GM18907 (cell line): ENCODE measurements around the gene TOMM6.

Experiments
- ATAC-seq: cut with Tn5 transposase; IDR thresholded peaks from one replicate; pipeline ENCODE4 v1.9.1; 2021; ENCODE audit warnings: mild to moderate bottlenecking, moderate library complexity; ENCODE audit not compliant: unreplicated experiment

Gene TOMM6

DNA sequence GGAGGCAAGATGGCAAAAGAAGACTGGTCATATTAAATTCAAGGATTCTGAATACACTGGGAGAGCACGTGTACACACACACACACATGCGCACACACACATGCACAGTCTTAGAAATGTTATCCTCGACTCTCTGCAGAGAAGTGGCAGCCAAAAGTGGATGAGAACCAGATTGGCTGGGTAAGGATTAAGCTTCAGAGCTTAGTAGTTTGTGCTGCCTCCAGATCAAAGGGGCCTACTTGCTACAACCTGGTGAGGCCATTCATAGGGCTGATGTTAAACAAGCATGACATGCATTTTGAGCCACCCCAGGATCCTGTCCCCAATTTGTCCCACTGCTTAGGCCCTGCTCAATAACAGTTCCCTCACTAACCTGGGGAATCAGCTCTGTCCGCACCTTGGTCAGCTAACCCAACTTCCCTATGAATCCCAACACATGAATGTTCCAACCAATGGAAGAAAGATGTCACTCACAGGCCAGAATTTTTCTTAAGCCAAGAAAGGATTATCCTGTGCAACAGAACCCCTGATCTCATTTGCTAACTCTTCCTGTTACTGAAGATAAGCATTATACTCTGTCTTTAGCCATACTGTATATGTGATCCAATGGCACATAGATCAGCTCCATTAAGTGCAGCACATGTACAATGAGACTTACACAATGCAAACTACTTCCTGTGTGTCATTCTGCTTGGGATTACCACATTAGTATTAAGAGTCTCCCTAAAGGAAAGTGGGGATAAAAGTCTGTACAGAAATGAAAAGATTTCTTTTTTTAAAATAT, 31.0 kb downstream of the TOMM6 start:
- ATAC-seq: no peak

DNA sequence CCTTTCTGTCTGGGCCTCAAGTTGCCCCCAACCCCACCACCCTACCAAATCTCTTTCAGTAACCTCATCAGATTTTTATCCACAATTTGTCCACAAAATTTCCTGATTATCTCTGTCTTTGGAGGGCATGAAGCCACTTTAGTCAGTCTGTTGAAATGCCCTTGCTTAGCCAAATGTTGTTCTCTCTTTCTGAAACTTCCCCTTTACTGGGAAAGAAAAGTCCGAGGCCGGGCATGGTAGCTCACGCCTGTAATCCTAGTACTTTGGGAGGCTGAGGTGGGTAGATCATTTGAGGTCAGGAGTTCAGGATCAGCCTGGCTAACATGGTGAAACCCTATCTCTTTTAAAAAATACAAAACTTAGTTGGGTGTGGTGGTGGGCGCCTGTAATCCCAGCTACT, 33.8 kb downstream of the TOMM6 start:
- ATAC-seq: no peak

DNA sequence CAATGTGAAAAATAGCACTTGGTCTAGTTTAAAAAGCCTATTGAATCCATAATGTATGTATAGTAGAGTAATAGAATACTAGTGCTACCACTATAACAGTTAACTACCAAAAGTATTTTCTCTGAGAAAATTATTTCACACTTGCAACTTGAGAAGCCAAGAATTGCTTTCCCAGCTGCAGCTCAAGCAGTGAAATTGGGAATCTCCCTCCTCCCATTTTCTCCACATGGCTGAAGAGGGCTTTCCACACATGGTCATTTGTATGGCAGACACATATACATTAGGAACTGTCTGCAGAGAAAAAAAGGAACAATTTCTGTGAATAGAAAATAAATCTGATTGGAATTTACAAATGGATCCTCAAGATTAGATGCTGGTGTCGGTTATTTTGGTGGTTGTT, 34.5 kb downstream of the TOMM6 start:
- no peak for ATAC-seq

DNA sequence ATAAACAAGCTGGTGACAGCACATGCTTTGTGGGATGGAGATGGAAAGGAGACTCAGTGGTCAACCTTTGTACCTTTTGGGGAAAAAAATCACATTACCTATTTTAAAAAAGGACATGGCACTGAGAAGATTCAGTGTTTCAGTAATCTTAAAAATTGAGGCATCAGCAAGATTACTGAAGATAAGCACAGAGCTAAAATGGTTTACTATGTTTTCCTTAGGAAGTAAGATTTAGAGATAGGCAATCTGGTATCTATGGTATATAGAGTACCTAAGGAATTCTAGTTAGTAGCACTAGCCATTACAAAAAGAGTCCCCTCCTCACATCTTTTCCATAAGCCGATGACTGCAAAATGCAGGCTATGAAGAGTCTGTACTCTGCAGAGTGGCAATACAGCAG, 35.7 kb downstream of the TOMM6 start:
- no peak for ATAC-seq

DNA sequence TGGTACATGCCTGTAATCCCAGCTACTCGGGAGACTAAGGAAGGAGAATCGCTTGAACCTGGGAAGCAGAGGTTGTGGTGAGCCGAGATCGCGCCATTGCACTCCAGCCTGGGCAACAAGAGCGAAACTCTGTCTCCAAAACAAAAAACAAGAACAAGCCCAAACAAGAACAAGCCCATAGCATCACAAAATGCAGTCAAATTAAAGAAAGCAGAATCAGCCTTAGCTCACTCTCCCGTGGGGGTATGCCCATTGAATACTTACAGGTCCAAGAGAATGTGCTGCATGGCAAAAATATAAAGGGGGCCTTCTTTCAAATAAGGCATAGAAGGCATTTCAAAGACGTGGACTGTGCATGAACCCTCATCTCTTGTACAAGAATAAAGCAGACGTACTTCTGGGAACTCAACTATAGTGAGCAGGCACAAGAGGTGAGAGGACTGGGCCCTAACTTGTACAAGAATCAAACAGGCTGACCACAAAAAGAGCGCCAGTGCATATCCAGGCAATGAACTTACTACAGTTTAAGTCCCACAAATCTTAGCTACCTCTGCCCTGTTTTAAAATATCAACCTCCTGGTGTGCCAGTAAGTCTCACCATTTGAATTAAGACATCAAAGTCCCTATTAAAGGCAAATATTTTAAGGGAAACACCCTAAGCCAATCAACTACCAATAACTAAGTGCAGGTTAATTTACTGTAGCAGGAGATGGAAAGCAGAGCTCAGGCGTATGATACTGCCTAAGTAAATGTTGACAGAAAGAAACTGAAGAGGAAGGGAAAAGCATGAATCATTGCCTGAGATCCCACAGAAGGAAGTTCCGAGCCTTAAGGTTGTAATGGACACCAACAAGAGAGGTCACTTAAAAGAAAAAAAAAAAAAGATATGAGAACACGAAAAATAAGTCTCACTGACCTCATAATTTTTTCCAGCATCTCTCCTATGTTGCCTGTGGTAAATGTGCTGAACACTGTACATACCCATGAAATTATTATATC, 37.4 kb downstream of the TOMM6 start:
- ATAC-seq: no peak

DNA sequence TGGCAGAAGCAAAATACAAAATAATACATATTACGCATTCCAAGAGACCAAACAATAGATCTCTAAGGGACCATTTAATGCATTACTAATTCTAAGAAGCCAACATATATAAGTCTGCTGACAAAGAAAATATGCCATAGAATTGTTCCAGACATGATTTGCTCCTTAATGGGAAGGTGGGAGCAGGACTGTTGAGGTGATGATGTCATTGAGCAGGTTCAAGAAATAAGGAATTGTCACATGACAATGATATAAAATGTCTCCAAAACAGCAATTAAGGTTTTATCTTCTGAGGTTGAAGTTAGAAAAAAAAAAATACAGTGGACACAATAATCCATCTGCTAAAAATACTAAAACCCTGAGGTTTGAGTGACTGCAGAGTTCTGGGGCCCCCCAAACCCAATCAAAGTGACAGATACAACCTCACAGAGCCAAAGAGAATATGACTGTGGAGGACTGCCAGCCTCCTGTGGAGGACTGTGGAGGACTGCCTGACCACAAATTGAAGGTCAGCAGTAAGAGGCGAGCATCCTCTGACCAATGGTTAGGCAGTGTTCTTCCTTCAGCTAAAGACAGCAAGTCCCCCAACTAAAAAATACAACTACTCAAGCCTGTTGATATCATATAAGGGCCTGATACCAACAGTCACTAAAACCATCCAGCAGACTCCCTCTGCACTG, 39.0 kb downstream of the TOMM6 start:
- no peak for ATAC-seq

DNA sequence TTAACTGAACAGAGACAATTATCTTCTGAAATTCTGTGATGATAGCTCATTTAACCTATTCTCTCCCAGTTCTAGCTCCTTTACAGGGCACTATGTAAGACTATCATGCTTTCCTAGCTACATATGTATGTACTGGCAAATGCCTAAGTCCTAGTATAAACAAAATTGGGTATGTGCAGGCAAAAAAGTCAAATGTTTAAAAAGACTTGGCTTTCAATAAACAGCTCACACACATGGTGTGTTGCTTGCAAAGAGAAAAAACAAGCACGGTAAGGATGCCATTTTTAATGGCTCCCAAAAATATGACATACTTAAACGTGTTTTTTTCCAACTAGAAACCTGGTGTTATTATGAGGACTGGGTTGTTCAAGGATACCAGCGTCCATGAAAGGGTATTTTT, 44.8 kb downstream of the TOMM6 start:
- ATAC-seq: no peak

DNA sequence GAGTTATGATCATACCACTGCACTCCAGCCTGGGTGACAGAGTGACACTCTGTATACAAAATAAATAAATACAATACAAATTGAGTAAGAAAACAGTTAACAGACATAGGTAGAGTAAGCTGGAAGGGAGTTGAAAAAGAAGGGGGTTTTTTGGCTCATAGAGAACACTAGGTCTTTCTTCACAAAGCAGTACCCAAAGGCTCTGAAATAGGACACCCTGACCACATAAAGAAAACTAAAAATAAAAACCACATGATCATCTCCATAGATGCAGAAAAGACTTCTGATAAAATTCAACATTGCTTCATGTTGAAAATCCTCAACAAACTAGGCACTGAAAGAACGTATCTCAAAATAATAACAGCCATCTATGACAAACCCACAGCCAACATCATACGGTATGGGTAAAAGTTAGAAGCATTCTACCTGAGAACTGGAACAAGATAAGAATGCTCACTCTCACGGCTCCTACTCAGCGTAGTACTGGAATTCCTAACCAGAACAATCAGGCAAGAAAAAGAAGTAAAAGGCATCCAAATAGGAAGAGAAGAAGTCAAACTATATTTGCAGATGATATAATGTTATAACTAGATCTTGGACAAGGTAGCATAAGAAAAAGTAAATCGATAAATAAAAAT, 48.6 kb downstream of the TOMM6 start:
- no peak for ATAC-seq

DNA sequence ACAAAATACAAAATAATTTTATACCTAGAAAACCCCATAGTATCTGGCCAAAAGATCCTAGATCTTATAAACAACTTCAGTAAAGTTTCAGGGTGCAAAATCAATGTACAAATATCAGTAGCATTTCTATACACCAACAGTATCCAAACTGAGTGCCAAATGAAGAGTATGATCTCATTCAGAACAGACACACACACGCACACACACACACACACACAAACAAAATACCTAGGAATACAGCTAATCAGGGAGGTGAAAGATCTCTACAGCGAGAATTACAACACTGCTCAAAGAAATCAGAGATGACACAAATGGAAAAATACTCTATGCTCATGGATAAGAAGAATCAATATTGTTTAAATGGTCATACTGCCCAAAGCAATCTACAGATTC, 49.2 kb downstream of the TOMM6 start:
- ATAC-seq: no peak
